ENCODE measurements around the gene TSC22D4. TPM values are rescaled to one million over a fixed set of nuclear protein-coding genes. Genes with fewer than 3 reads are reported as not detected.

The TSC22D4 gene
- total RNA-seq, 1 donor from 2014 or later = 103 TPM

- H3K27ac Mint-ChIP-seq = peak overlapping the region; percentile 73
- intact Hi-C loops (cut with micrococcal nuclease) = loop anchor here (10.0 kb wide), 1 partner anchor 198 kb away; the partner anchor contains the start of gene GNB2
- H3K9me3 Mint-ChIP-seq = no peaks in the 10 kb centered on the region
- H3K27me3 Mint-ChIP-seq (ENCODE audit: low read depth) = no peaks in the 10 kb centered on the region
- peak overlapping the region; percentile 99 for H3K4me3 Mint-ChIP-seq (ENCODE audit: low read depth)
- H3K4me1 Mint-ChIP-seq (ENCODE audit: low read depth) = peaks cover 29% of the 10 kb centered on the region
- peak; percentile 32 for DNase-seq (ENCODE audit: low spot score)
- peaks cover 44% of the 10 kb centered on the region for H3K36me3 Mint-ChIP-seq (ENCODE audit: low read depth)
These were observed 1.8 kb downstream of the TSC22D4 start for GRCh38 chr7:100476903-100477870.

GRCh38 chr7:100476101-100476780 is 2.8 kb downstream of the TSC22D4 start:
- peaks cover 29% of the 10 kb centered on the region for H3K4me1 Mint-ChIP-seq (ENCODE audit: low read depth)
- no peak for DNase-seq (ENCODE audit: low spot score)
- peaks cover 48% of the 10 kb centered on the region for H3K36me3 Mint-ChIP-seq (ENCODE audit: low read depth)
- intact Hi-C loops (cut with micrococcal nuclease) = loop anchor here (10.0 kb wide), 1 partner anchor 199 kb away; the partner anchor contains the start of gene GNB2
- peak overlapping the region; percentile 73 for H3K27ac Mint-ChIP-seq
- peak overlapping the region; percentile 99 for H3K4me3 Mint-ChIP-seq (ENCODE audit: low read depth)
- no peaks in the 10 kb centered on the region for H3K9me3 Mint-ChIP-seq
- no peaks in the 10 kb centered on the region for H3K27me3 Mint-ChIP-seq (ENCODE audit: low read depth)

- Mint-ChIP-seq H3K27me3 (ENCODE audit: low read depth) (no peaks in the 10 kb centered on the region), H3K27ac (peak overlapping the region; percentile 73), H3K9me3 (no peaks in the 10 kb centered on the region), H3K4me1 (ENCODE audit: low read depth) (peaks cover 31% of the 10 kb centered on the region), H3K4me3 (ENCODE audit: low read depth) (peak overlapping the region; percentile 99), H3K36me3 (ENCODE audit: low read depth) (peaks cover 51% of the 10 kb centered on the region)
- DNase-seq (ENCODE audit: low spot score) = no peak
- intact Hi-C loops (cut with micrococcal nuclease) = loop anchor here (10.0 kb wide), 1 partner anchor 199 kb away; the partner anchor contains the start of gene GNB2
These were observed 3.5 kb downstream of the TSC22D4 start for GRCh38 chr7:100475549-100475948.

GRCh38 chr7:100472854-100473499 is 6.0 kb downstream of the TSC22D4 start:
- no peak for DNase-seq (ENCODE audit: low spot score)
- H3K9me3 Mint-ChIP-seq = no peaks in the 10 kb centered on the region
- intact Hi-C loops (cut with micrococcal nuclease) = loop anchor here (10.0 kb wide), 1 partner anchor 202 kb away; the partner anchor contains the start of gene GNB2
- peaks cover 28% of the 10 kb centered on the region for H3K4me1 Mint-ChIP-seq (ENCODE audit: low read depth)
- peaks cover 58% of the 10 kb centered on the region for H3K36me3 Mint-ChIP-seq (ENCODE audit: low read depth)
- no peak overlapping the region for H3K27ac Mint-ChIP-seq
- no peak overlapping the region for H3K4me3 Mint-ChIP-seq (ENCODE audit: low read depth)
- H3K27me3 Mint-ChIP-seq (ENCODE audit: low read depth) = no peaks in the 10 kb centered on the region

- Mint-ChIP-seq H3K27me3 (ENCODE audit: low read depth) (no peaks in the 10 kb centered on the region), H3K9me3 (no peaks in the 10 kb centered on the region), H3K4me1 (ENCODE audit: low read depth) (peaks cover 28% of the 10 kb centered on the region), H3K36me3 (ENCODE audit: low read depth) (peaks cover 65% of the 10 kb centered on the region), H3K27ac (no peak overlapping the region), H3K4me3 (ENCODE audit: low read depth) (no peak overlapping the region)
- intact Hi-C loops (cut with micrococcal nuclease) = loop anchor here (10.0 kb wide), 1 partner anchor 203 kb away; the partner anchor contains the start of gene GNB2
- no peak for DNase-seq (ENCODE audit: low spot score)
These were observed 6.7 kb downstream of the TSC22D4 start for GRCh38 chr7:100472121-100472851.

- no peak for DNase-seq (ENCODE audit: low spot score)
- Mint-ChIP-seq H3K4me3 (ENCODE audit: low read depth) (no peak overlapping the region), H3K4me1 (ENCODE audit: low read depth) (peaks cover 22% of the 10 kb centered on the region), H3K36me3 (ENCODE audit: low read depth) (peaks cover 61% of the 10 kb centered on the region), H3K9me3 (no peaks in the 10 kb centered on the region), H3K27me3 (ENCODE audit: low read depth) (no peaks in the 10 kb centered on the region), H3K27ac (peak overlapping the region; percentile 35)
- intact Hi-C loops (cut with micrococcal nuclease) = loop anchor here (10.0 kb wide), 1 partner anchor 204 kb away; the partner anchor contains the start of gene GNB2
These were observed 8.0 kb downstream of the TSC22D4 start for GRCh38 chr7:100471021-100471420.

GRCh38 chr7:100469227-100470044 is 9.6 kb downstream of the TSC22D4 start:
- intact Hi-C loops (cut with micrococcal nuclease) = loop anchor here (1.0 to 10.0 kb wide), 2 partner anchors 90 to 205 kb away; partner anchors contain the start of gene GNB2
- H3K9me3 Mint-ChIP-seq = no peaks in the 10 kb centered on the region
- DNase-seq (ENCODE audit: low spot score) = peak; percentile 69
- no peak overlapping the region for H3K4me3 Mint-ChIP-seq (ENCODE audit: low read depth)
- peaks cover 58% of the 10 kb centered on the region for H3K36me3 Mint-ChIP-seq (ENCODE audit: low read depth)
- H3K27ac Mint-ChIP-seq = no peak overlapping the region
- no peaks in the 10 kb centered on the region for H3K27me3 Mint-ChIP-seq (ENCODE audit: low read depth)
- H3K4me1 Mint-ChIP-seq (ENCODE audit: low read depth) = peaks cover 13% of the 10 kb centered on the region

GRCh38 chr7:100467638-100468373 is 11.2 kb downstream of the TSC22D4 start:
- intact Hi-C loops (cut with micrococcal nuclease) = no loop called here
- no peak overlapping the region for H3K4me3 Mint-ChIP-seq (ENCODE audit: low read depth)
- no peaks in the 10 kb centered on the region for H3K9me3 Mint-ChIP-seq
- no peak for DNase-seq (ENCODE audit: low spot score)
- peaks cover 2% of the 10 kb centered on the region for H3K4me1 Mint-ChIP-seq (ENCODE audit: low read depth)
- H3K36me3 Mint-ChIP-seq (ENCODE audit: low read depth) = peaks cover 54% of the 10 kb centered on the region
- H3K27ac Mint-ChIP-seq = no peak overlapping the region
- H3K27me3 Mint-ChIP-seq (ENCODE audit: low read depth) = no peaks in the 10 kb centered on the region

- H3K27me3 Mint-ChIP-seq (ENCODE audit: low read depth) = no peaks in the 10 kb centered on the region
- H3K36me3 Mint-ChIP-seq (ENCODE audit: low read depth) = peaks cover 52% of the 10 kb centered on the region
- intact Hi-C loops (cut with micrococcal nuclease) = no loop called here
- no peak overlapping the region for H3K4me3 Mint-ChIP-seq (ENCODE audit: low read depth)
- DNase-seq (ENCODE audit: low spot score) = no peak
- peaks cover 2% of the 10 kb centered on the region for H3K4me1 Mint-ChIP-seq (ENCODE audit: low read depth)
- H3K27ac Mint-ChIP-seq = no peak overlapping the region
- H3K9me3 Mint-ChIP-seq = no peaks in the 10 kb centered on the region
These were observed 12.1 kb downstream of the TSC22D4 start for GRCh38 chr7:100466653-100467605.

GRCh38 chr7:100465702-100466311 is 13.2 kb downstream of the TSC22D4 start:
- H3K4me3 Mint-ChIP-seq (ENCODE audit: low read depth) = no peak overlapping the region
- no peaks in the 10 kb centered on the region for H3K27me3 Mint-ChIP-seq (ENCODE audit: low read depth)
- H3K27ac Mint-ChIP-seq = no peak overlapping the region
- H3K9me3 Mint-ChIP-seq = no peaks in the 10 kb centered on the region
- peaks cover 2% of the 10 kb centered on the region for H3K4me1 Mint-ChIP-seq (ENCODE audit: low read depth)
- peaks cover 55% of the 10 kb centered on the region for H3K36me3 Mint-ChIP-seq (ENCODE audit: low read depth)
- intact Hi-C loops (cut with micrococcal nuclease) = no loop called here
- DNase-seq (ENCODE audit: low spot score) = no peak

Measured in activated T-helper 2 cell treated with anti-CD3 and anti-CD28 coated beads, Interferon-gamma antibody, Interleukin-2, Interleukin-4, amounts not matched to agents 10 μg/mL and 5 μg/mL and 100 μg/mL, durations not matched to agents 14 hours and 24 hours and 36 hours (primary cell).